ENCODE measurements around the gene DAG1. TPM values are rescaled to one million over a fixed set of nuclear protein-coding genes. Genes with fewer than 3 reads are reported as not detected.

DAG1 gene
- total RNA-seq, result 36.0 and 128 TPM in 2 replicates

DNA sequence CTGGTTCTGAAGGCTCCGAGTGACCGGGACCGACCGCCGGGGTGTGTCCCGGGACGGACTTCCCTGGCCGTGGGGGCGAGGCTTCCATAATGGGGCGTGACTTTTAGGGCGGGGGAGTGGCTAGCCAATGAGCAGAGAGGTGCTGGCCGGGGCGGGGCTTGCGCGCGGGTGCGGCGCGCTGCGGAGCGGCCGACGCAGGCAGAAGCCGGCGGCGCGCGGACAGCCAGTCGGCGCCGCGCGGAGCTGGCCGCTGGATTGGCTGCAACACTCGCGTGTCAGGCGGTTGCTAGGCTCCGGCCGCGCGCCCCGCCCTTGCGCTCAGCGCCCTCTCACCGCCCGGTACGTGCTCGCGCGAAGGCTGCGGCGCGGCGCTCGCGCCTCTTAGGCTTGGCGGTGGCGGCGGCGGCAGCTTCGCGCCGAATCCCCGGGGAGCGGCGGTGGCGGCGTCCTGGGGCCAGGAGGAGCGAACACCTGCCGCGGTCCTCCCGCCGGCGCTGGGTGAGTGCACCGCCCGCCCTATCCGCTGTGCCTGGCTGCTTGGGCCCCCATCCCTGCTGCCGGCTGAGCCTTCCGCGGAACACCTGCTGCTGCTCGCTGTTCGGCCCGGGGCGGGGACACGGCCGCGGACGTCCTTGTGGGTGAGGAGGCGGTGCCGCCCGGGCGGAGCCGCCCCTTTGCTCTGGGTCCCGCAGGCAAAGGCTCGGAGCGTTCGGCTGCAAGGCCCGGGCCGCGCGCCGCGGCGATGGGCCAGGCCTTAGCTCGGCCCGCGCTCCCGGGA, at the start of gene DAG1:
DAG1 (plus strand) TSS at position 332 of the 778 bp plus-strand sequence. CDS start 40,268 bp downstream, outside the sequence.

GRCh38 chr3:49422379-49423248, 47.5 kb upstream of the DAG1 start, which contains the start of gene AMT:
TSS of gene AMT (minus strand) at chr3:49422473. CDS start at chr3:49422450, 23 bp downstream.

DNA sequence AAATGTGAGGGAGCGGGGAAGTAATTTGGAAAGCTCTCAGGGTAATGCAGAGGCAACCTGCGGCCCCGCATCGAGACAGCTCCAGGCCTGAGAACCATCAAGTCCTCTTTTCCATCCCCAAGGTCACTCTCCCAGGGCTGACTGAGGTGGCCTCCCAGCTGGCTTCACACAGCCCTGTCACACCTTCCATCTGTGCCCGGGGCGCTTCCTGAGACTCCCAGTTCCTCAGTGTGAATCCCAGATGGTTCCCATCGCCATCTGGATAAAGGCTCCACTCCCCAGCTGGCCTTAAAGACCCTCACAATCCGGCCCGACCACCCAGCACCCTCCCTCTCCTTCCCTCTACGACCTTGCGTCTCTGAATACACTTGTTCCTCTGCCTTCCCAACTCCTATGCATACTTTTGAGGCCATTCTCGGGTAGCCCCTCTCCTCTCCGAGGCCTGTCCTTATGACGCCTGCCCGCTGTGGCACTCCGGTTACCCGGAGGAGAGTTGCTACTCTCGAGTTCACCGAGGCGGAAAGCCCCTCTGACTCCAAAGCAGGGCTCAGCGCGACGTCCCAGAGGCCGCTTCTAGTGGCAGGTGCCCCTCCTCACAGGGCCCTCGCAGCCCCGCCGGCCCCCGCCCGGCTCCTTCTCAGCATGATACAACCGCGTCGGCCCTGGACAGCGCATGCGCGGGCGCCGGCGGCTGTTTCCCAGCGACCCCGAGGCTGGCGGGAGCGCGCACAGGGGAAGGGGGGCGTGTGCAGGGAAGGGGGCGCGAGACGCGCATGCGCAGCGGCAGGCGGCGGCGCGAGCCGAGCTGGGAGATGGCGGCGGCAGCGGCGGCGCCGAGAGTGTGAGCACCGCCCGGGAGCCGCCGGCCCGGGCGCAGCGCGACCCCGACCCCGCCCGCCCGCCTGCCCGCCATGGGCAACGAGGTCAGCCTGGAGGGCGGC, 83.9 kb downstream of the DAG1 start, which contains the start of gene BSN:
BSN (plus strand) TSS at position 786 of the 941 bp plus-strand sequence; CDS start at position 912, 126 bp downstream.

Other genes starting within 250 kb of the DAG1 start
- 0.60 and 0.82 TPM in 2 replicates for gene C3orf62, start 193.0 kb upstream of the DAG1 start, total RNA-seq
- 6.2 and 8.5 TPM in 2 replicates for gene USP4, start 130.2 kb upstream of the DAG1 start, total RNA-seq
- 288 and 296 TPM in 2 replicates for gene GPX1, start 111.9 kb upstream of the DAG1 start, total RNA-seq
- gene RHOA, start 58.3 kb upstream of the DAG1 start, total RNA-seq, result 418 and 494 TPM in 2 replicates
- 16.4 and 41.9 TPM in 2 replicates for gene TCTA, start 57.8 kb upstream of the DAG1 start, total RNA-seq
- 1.4 and 2.6 TPM in 2 replicates for gene AMT, start 47.8 kb upstream of the DAG1 start, total RNA-seq
- gene NICN1, start 40.9 kb upstream of the DAG1 start, total RNA-seq, result 4.3 and 11.8 TPM in 2 replicates
- gene BSN, start 84.2 kb downstream of the DAG1 start, total RNA-seq, result 0.09 and 0.12 TPM in 2 replicates
- gene APEH, start 204.1 kb downstream of the DAG1 start, total RNA-seq, result 67.1 and 89.7 TPM in 2 replicates
- gene MST1, start 219.2 kb downstream of the DAG1 start, total RNA-seq, result 9.8 and 10.6 TPM in 2 replicates
- 23.7 and 31.4 TPM in 2 replicates for gene RNF123, start 219.3 kb downstream of the DAG1 start, total RNA-seq
- 1.9 TPM in 1 of 2 replicates, not detected in the other for gene AMIGO3, start 249.4 kb downstream of the DAG1 start, total RNA-seq